IMR-90 (cell line): ENCODE results near the gene CD99. TPM values are rescaled to one million over a fixed set of nuclear protein-coding genes. Genes with fewer than 3 reads are reported as not detected.

Experiments used
- ATAC-seq: fragments of 200-7000 bp; cut with Tn5 transposase; 2 replicates; pipeline ENCODE4 v1.9.1; 2020; ENCODE audit warnings: low read depth, mild to moderate bottlenecking, moderate library complexity
- BruUV-seq: library from RNA; stranded (reverse); fragments of 400-500 nt; replicated peaks from 2 replicates; lab custom pipeline; 2021; lab: Mats Ljungman, UMichigan
- CTCF ChIA-PET: fragments of 300-600 bp; formaldehyde crosslinking; extraction: SDS; loops from one replicate; lab custom pipeline; 2021; ENCODE audit warnings: antibody characterized with exemption; lab: Yijun Ruan, JAX
- POLR2A ChIA-PET: fragments of 300-600 bp; sonication (Branson Sonifier 250); formaldehyde crosslinking; loops from one replicate; lab custom pipeline; 2022; ENCODE audit warnings: antibody characterized with exemption; ENCODE audit not compliant: unreplicated experiment; lab: Charles Lee
- DNase-seq: peaks from one replicate; pipeline ENCODE4 v3.0.0; 2013
- H2AFZ ChIP-seq: replicated peaks from 2 replicates; pipeline ENCODE3; 2013; ENCODE audit warnings: low read length, mild to moderate bottlenecking; ENCODE audit not compliant: poor library complexity
- H2AK5ac ChIP-seq: 2 replicates; pipeline ENCODE4 v1.6.1; 2013; ENCODE audit warnings: low read depth, low read length, inconsistent platforms
- H2AK9ac ChIP-seq: replicated peaks from 2 replicates; pipeline ENCODE3; 2013; ENCODE audit warnings: mild to moderate bottlenecking, low read depth, low read length, moderate library complexity; ENCODE audit not compliant: poor library complexity
- H2BK120ac ChIP-seq: 2 replicates; pipeline ENCODE4 v1.6.1; 2013; ENCODE audit warnings: low read depth, low read length, inconsistent platforms
- H2BK15ac ChIP-seq: 3 replicates; pipeline ENCODE4 v1.6.1; 2013; ENCODE audit warnings: low read depth, low read length, inconsistent platforms
- H2BK20ac ChIP-seq: 2 replicates; pipeline ENCODE4 v1.6.1; 2013; ENCODE audit warnings: low read depth, mild to moderate bottlenecking, inconsistent platforms, low read length, moderate library complexity
- H2BK5ac ChIP-seq: 2 replicates; pipeline ENCODE4 v1.6.1; 2013; ENCODE audit warnings: mild to moderate bottlenecking, low read depth, low read length, inconsistent platforms; ENCODE audit not compliant: poor library complexity, severe bottlenecking
- H3K14ac ChIP-seq: replicated peaks from 2 replicates; pipeline ENCODE4 v1.6.1; 2013; ENCODE audit warnings: low read depth, low read length, inconsistent platforms
- H3K18ac ChIP-seq: 2 replicates; pipeline ENCODE4 v1.6.1; 2013; ENCODE audit warnings: low read depth, low read length, control low read depth
- H3K23ac ChIP-seq: 2 replicates; pipeline ENCODE4 v1.6.1; 2013; ENCODE audit warnings: low read depth, low read length, inconsistent platforms
- H3K27ac ChIP-seq: 2 replicates; pipeline ENCODE4 v1.5.1; 2013; ENCODE audit warnings: mild to moderate bottlenecking, control low read depth, low read length; ENCODE audit not compliant: insufficient read depth
- H3K27me3 ChIP-seq: 2 replicates; pipeline ENCODE4 v1.6.1; 2013; ENCODE audit warnings: low read length; ENCODE audit not compliant: control insufficient read depth, insufficient read depth
- H3K36me3 ChIP-seq: 2 replicates; pipeline ENCODE4 v1.6.1; 2013; ENCODE audit warnings: low read length, mixed read lengths; ENCODE audit not compliant: control insufficient read depth, insufficient read depth
- H3K4ac ChIP-seq: 2 replicates; pipeline ENCODE4 v1.6.1; 2013; ENCODE audit warnings: low read depth, low read length, inconsistent platforms
- H3K4me1 ChIP-seq: 2 replicates; pipeline ENCODE4 v1.6.1; 2013; ENCODE audit warnings: low read length, mixed read lengths; ENCODE audit not compliant: control insufficient read depth, insufficient read depth
- H3K4me2 ChIP-seq: 2 replicates; pipeline ENCODE4 v1.6.1; 2013; ENCODE audit warnings: low read depth, mild to moderate bottlenecking, control low read depth, low read length, moderate library complexity
- H3K4me3 ChIP-seq: 2 replicates; pipeline ENCODE4 v1.5.1; 2013; ENCODE audit warnings: low read depth, mild to moderate bottlenecking, control low read depth, low read length, moderate library complexity; ENCODE audit not compliant: insufficient read depth
- H3K56ac ChIP-seq: 2 replicates; pipeline ENCODE4 v1.6.1; 2013; ENCODE audit warnings: low read length, inconsistent platforms; ENCODE audit not compliant: insufficient read depth; ENCODE audit errors: extremely low read depth
- H3K79me1 ChIP-seq, 2 experiments: 2 replicates each; pipeline ENCODE4 v1.6.1; 2013; ENCODE audit warnings: low read length in 2 of 2, inconsistent platforms in 1 of 2, low read depth in 1 of 2
- H3K9ac ChIP-seq: 2 replicates; pipeline ENCODE4 v1.6.1; 2013; ENCODE audit warnings: low read depth, low read length, control low read depth
- H3K9me1 ChIP-seq: 2 replicates; pipeline ENCODE4 v1.6.1; 2013; ENCODE audit warnings: low read length, inconsistent platforms; ENCODE audit not compliant: insufficient read depth
- H3K9me3 ChIP-seq: 2 replicates; pipeline ENCODE4 v1.6.1; 2013; ENCODE audit warnings: low read length; ENCODE audit not compliant: control insufficient read depth, insufficient read depth
- H4K20me1 ChIP-seq: 2 replicates; pipeline ENCODE4 v1.6.1; 2013; ENCODE audit warnings: low read length, inconsistent platforms; ENCODE audit not compliant: insufficient read depth
- H4K5ac ChIP-seq: 2 replicates; pipeline ENCODE4 v1.6.1; 2013; ENCODE audit warnings: mild to moderate bottlenecking, low read depth, low read length, control low read depth
- H4K8ac ChIP-seq, 2 experiments: 2 replicates each; pipeline ENCODE4 v1.6.1; 2013; ENCODE audit warnings: low read depth in 2 of 2, low read length in 2 of 2, control low read depth in 1 of 2, inconsistent platforms in 1 of 2
- H4K91ac ChIP-seq: 2 replicates; pipeline ENCODE4 v1.6.1; 2013; ENCODE audit warnings: low read depth, low read length, inconsistent platforms; ENCODE audit not compliant: insufficient read depth
- FOS ChIP-seq: fragments of 150-350 bp; IDR thresholded peaks from 2 replicates; pipeline ENCODE4 v1.6.1; 2016; ENCODE audit warnings: low read depth, low read length
- SMC3 ChIP-seq: fragments of 150-350 bp; IDR thresholded peaks from 2 replicates; pipeline ENCODE4 v1.6.1; 2016; ENCODE audit warnings: low read depth, mild to moderate bottlenecking, antibody characterized with exemption, low read length, moderate library complexity
- WGBS, 2 experiments: methylation state at CpG; one replicate each; pipeline versions ENCODE4 v1.1.5 to v1.1.7; 2013; ENCODE audit warnings: missing lambda C conversion rate in 2 of 2; ENCODE audit not compliant: insufficient read length in 1 of 2; ENCODE audit errors: extremely low coverage in 2 of 2; 5-methylcytosine and 5-hydroxymethylcytosine counted together
- dilution Hi-C: fragments of 300-500 bp; cut with HindIII; formaldehyde crosslinking; loops from one replicate; pipeline ENCODE4 v1.14.3; 2018; ENCODE audit warnings: low sequenced_read_pairs; ENCODE audit not compliant: unreplicated experiment
- in situ Hi-C: fragments of 300-500 bp; cut with MboI; formaldehyde crosslinking; loops from 3 replicates; pipeline ENCODE4 v1.14.3; 2019; ENCODE audit warnings: low sequenced_read_pairs, inconsistent platforms, mixed read lengths
- intact Hi-C: fragments of 100-400 bp; cut with micrococcal nuclease; formaldehyde crosslinking; loops from 2 replicates; pipeline ENCODE4 v1.10.0; 2022
- polyA plus RNA-seq, 3 experiments: library from polyadenylated mRNA; depleted of rRNA; stranded (reverse); fragments of >200 nt; gene quantifications; 2 replicates each; pipeline ENCODE4 v1.2.3, GENCODE V29; 2012; ENCODE audit warnings: low replicate concordance in 1 of 3
- total RNA-seq: library from RNA; depleted of rRNA; stranded (reverse); fragments of >200 nt; gene quantifications from 2 replicates; pipeline ENCODE4 v1.2.3, GENCODE V29; 2012
- TF ChIP-seq, protein P1 (sequence below): fragments of 150-350 bp; IDR thresholded peaks from 2 replicates; pipeline ENCODE4 v1.6.1; 2017; ENCODE audit warnings: mild to moderate bottlenecking, antibody characterized with exemption, low read length, low read depth

The CD99 gene
- total and polyA plus RNA-seq, 2 of the 4 experiments (the other 2 are of a cell fraction), result 102 to 369 TPM

DNA sequence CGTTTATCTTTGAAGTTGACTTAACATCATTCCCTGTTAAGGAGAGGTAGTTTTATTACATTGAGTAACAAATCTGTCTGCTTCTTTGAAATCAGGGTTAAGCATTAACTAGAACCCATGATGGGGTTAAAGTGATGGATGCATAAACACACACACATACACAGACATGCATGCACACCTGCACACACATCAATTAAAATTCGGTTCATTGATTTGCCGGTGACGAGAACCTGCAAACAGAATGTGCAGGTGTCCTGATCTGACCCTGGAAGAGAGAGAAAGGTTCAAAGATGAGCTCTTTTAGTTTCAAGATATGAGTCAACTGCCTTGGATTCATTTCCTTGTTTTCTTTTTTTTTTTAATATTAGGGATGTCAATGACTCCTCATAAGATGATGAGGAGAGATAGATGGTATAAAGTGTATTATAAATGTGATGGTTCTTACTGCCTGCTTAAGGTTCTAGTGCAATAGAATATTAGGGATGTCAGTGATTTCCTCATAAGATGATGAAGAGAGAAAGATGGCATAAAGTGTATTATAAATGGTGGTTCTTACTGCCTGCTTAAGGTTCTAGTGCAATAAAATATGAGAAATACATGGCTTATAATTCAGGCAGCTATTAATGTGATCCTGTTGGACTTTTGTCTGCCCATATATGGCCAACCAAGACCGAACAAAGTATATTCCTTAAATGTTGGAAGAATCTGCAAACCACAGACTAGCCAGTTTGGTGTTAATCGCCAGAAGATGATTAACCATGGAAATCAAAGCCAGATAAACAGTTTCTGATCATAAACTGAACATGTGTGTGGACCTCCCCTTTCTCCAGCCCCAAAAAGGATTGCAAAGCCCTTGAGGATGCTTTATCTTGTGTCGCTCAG lies 14.1 kb upstream of the CD99 start:
- intact Hi-C loops, result no loop called here

More for the DNA sequence above, 14.1 kb upstream of the CD99 start:
- H2AK5ac ChIP-seq, result peak overlapping the region; percentile 48; the same call in 1 of the 2 replicates
- H3K4me1 ChIP-seq, result peaks cover 13% of the 10 kb centered on the region
- peak overlapping the region; percentile 36 for H3K18ac ChIP-seq
- H3K79me1 ChIP-seq, result no peaks in the 10 kb centered on the region
- peak overlapping the region; percentile 91 for H2AK9ac ChIP-seq
- dilution Hi-C loops (no loop called here), in situ Hi-C loops (no loop called here)
- peaks cover 3% of the 10 kb centered on the region; the same call in 1 of the 2 replicates for H4K20me1 ChIP-seq
- no peak for DNase-seq
- peak; percentile 8; the same call in 1 of the 2 replicates for ATAC-seq
- H3K27me3 ChIP-seq, result peaks cover 2% of the 10 kb centered on the region; the same call in 1 of the 2 replicates
- H3K14ac ChIP-seq, result 0 out of 2 replicates have a peak overlapping the region, but pooled peaks have one; percentile 43
- peak overlapping the region; percentile 48; the same call in 1 of the 3 replicates for H2BK15ac ChIP-seq
- peak overlapping the region; percentile 77 for H2AFZ ChIP-seq
- no CpG with 5 or more reads among the region's 7 CpGs for WGBS, 2 experiments
- no peak overlapping the region for H3K9ac ChIP-seq
- peak overlapping the region; percentile 61 for H2BK120ac ChIP-seq
- no peak overlapping the region for H3K56ac ChIP-seq
- peak overlapping the region; percentile 65; the same call in 1 of the 2 replicates for H3K4ac ChIP-seq
- H4K91ac ChIP-seq, result peak overlapping the region; percentile 43
- no peaks in the 10 kb centered on the region for H3K36me3 ChIP-seq
- no peak overlapping the region for H4K5ac ChIP-seq
- H3K27ac ChIP-seq, result peak overlapping the region; percentile 47; the same call in 1 of the 2 replicates
- peak overlapping the region; percentile 83 for H3K4me2 ChIP-seq
- ChIA-PET POLR2A (no interaction called here), CTCF (no interaction called here)
- TF ChIP-seq, protein P1, sequence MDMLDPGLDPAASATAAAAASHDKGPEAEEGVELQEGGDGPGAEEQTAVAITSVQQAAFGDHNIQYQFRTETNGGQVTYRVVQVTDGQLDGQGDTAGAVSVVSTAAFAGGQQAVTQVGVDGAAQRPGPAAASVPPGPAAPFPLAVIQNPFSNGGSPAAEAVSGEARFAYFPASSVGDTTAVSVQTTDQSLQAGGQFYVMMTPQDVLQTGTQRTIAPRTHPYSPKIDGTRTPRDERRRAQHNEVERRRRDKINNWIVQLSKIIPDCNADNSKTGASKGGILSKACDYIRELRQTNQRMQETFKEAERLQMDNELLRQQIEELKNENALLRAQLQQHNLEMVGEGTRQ, result no peak
- no peak for TF ChIP-seq FOS
- TF ChIP-seq SMC3, result no peak
- peak overlapping the region; percentile 18 for H2BK5ac ChIP-seq
- peak overlapping the region in 1 of 2 experiments; percentile 68; a peak in 2 of 4 replicates for H4K8ac ChIP-seq
- H3K4me3 ChIP-seq, result no peak overlapping the region
- H3K9me3 ChIP-seq, result peaks cover 2% of the 10 kb centered on the region; the same call in 1 of the 2 replicates
- peaks cover 6% of the 10 kb centered on the region; the same call in 1 of the 2 replicates for H3K9me1 ChIP-seq
- H3K23ac ChIP-seq, result peak overlapping the region; percentile 66; the same call in 1 of the 2 replicates
- peak overlapping the region; percentile 75 for H2BK20ac ChIP-seq
- BruUV-seq, result no TSS peak
